OCI-LY7 (cell line): Measurements from ENCODE around the gene TMEM80.

ENCODE experiments used
- EZH2phosphoT487 ChIP-seq: fragments of 200-600 bp; sonication (generic); IDR thresholded peaks from 2 replicates; pipeline ENCODE4 v1.6.1; 2018; ENCODE audit warnings: low read depth, borderline replicate concordance, mild to moderate bottlenecking, mixed run types, antibody characterized with exemption, low read length, moderate library complexity, mixed read lengths
- TF ChIP-seq, protein P1 (sequence below): fragments of 200-600 bp; sonication (generic); conservative IDR thresholded peaks from 2 replicates; pipeline ENCODE4 v1.5.1; 2014; ENCODE audit warnings: mild to moderate bottlenecking, antibody characterized with exemption, low read length, moderate library complexity, mixed read lengths

- TF ChIP-seq, protein P1, sequence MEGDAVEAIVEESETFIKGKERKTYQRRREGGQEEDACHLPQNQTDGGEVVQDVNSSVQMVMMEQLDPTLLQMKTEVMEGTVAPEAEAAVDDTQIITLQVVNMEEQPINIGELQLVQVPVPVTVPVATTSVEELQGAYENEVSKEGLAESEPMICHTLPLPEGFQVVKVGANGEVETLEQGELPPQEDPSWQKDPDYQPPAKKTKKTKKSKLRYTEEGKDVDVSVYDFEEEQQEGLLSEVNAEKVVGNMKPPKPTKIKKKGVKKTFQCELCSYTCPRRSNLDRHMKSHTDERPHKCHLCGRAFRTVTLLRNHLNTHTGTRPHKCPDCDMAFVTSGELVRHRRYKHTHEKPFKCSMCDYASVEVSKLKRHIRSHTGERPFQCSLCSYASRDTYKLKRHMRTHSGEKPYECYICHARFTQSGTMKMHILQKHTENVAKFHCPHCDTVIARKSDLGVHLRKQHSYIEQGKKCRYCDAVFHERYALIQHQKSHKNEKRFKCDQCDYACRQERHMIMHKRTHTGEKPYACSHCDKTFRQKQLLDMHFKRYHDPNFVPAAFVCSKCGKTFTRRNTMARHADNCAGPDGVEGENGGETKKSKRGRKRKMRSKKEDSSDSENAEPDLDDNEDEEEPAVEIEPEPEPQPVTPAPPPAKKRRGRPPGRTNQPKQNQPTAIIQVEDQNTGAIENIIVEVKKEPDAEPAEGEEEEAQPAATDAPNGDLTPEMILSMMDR, result no peak
- TF ChIP-seq EZH2phosphoT487, result no peak
Measured at GRCh38 chr11:695288-695537, 403 bp upstream of the TMEM80 start.
